Nephron (organoid): ENCODE data around the gene PLAAT2.
A peak's percentile ranks its signal among the peaks of the same experiment; 100 is the strongest.
"Not testable (repeated sequence)": the region's sequence is repeated elsewhere in the genome, so short reads cannot be mapped to it uniquely, and the experiment has no call there.

Experiments
- H3K27ac Mint-ChIP-seq, 3 experiments: 2 replicates each; pipeline ENCODE4 v1.8.0; 2020; ENCODE audit warnings: mixed read lengths in 3 of 3, mild to moderate bottlenecking in 2 of 3, moderate library complexity in 1 of 3
- H3K27me3 Mint-ChIP-seq: 2 replicates; pipeline ENCODE4 v1.8.0; 2021; ENCODE audit warnings: low read depth, mild to moderate bottlenecking, moderate library complexity, mixed read lengths
- H3K36me3 Mint-ChIP-seq: 2 replicates; pipeline ENCODE4 v1.8.0; 2020; ENCODE audit warnings: low read depth, mixed read lengths
- H3K4me1 Mint-ChIP-seq: 2 replicates; pipeline ENCODE4 v1.8.0; 2020; ENCODE audit warnings: mixed read lengths
- H3K4me3 Mint-ChIP-seq, 3 experiments: 2 replicates each; pipeline ENCODE4 v1.8.0; 2020; ENCODE audit warnings: mild to moderate bottlenecking in 3 of 3, mixed read lengths in 3 of 3, moderate library complexity in 2 of 3
- H3K9me3 Mint-ChIP-seq: 2 replicates; pipeline ENCODE4 v1.8.0; 2020; ENCODE audit warnings: mixed read lengths
- CTCF ChIP-seq, 3 experiments: fragments of 200-600 bp; sonication (generic); IDR thresholded peaks; one replicate each; pipeline ENCODE4 v1.5.0; 2021; ENCODE audit warnings: antibody characterized with exemption in 3 of 3; ENCODE audit not compliant: unreplicated experiment in 3 of 3

The PLAAT2 gene

DNA sequence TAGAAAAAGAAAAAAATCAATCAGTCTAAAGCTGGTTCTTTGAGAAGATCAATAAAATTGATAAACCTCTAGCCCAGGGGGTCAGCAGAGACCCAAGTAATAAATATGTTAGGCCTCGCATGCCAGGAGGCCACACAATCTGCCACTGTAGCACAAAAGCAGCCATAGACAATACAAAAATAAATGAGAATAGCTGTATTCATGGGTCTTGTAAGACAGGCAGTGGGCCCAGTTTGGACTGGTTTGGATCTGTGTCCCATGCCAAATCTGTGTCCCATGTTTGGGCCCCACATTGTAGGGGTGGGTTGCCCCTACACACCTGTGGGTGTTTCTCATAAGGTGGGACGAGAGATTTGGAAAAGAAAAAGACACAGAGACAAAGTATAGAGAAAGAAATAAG lies 33.2 kb downstream of the PLAAT2 start:
- Mint-ChIP-seq H3K27ac (no peak overlapping the region), H3K27me3 (peaks cover 4% of the 10 kb centered on the region), H3K4me3 (no peak overlapping the region), H3K9me3 (no peaks in the 10 kb centered on the region), H3K4me1 (peaks cover 5% of the 10 kb centered on the region), H3K36me3 (no peaks in the 10 kb centered on the region)
- no peak for TF ChIP-seq CTCF (IDR thresholded peaks at IDR 0.05; ENCODE audit: unreplicated experiment in 3 of 3)

DNA sequence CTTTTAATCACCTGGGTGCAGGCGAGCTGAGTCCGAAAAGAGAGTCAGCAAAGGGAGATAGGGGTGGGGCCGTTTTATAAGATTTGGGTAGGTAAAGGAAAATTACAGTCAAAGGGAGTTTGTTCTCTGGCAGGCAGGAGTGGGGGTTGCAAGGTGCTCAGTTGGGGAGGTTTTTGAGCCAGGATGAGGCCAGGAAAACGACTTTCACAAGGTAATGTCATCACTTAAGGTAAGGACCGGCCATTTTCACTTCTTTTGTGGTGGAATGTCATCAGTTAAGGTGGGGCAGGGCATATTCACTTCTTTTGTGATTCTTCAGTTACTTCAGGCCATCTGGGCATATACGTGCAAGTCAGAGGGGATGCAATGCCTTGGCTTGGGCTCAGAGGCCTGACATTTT lies 33.8 kb downstream of the PLAAT2 start:
- not testable (repeated sequence) for H3K4me1 Mint-ChIP-seq, H3K27me3 Mint-ChIP-seq, H3K9me3 Mint-ChIP-seq, H3K4me3 Mint-ChIP-seq, H3K36me3 Mint-ChIP-seq
- peak overlapping the region in 2 of 3 experiments; percentile 16 to 64 for H3K27ac Mint-ChIP-seq

GRCh38 chr11:63528729-63529278 lies 34.4 kb downstream of the PLAAT2 start:
- H3K27ac Mint-ChIP-seq = peak overlapping the region in 2 of 3 experiments; percentile 64 to 88
- not testable (repeated sequence) for H3K36me3 Mint-ChIP-seq, H3K27me3 Mint-ChIP-seq, H3K9me3 Mint-ChIP-seq, H3K4me1 Mint-ChIP-seq, H3K4me3 Mint-ChIP-seq

- H3K27me3 Mint-ChIP-seq, H3K36me3 Mint-ChIP-seq, H3K4me1 Mint-ChIP-seq, H3K9me3 Mint-ChIP-seq, H3K4me3 Mint-ChIP-seq: not testable (repeated sequence)
- peak overlapping the region in 1 of 3 experiments; percentile 17 for H3K27ac Mint-ChIP-seq
Measured at GRCh38 chr11:63528156-63528555, 35.0 kb downstream of the PLAAT2 start.

- Mint-ChIP-seq H3K36me3 (no peaks in the 10 kb centered on the region), H3K4me3 (no peak overlapping the region)
Measured at GRCh38 chr11:63527667-63528066, 35.5 kb downstream of the PLAAT2 start.

DNA sequence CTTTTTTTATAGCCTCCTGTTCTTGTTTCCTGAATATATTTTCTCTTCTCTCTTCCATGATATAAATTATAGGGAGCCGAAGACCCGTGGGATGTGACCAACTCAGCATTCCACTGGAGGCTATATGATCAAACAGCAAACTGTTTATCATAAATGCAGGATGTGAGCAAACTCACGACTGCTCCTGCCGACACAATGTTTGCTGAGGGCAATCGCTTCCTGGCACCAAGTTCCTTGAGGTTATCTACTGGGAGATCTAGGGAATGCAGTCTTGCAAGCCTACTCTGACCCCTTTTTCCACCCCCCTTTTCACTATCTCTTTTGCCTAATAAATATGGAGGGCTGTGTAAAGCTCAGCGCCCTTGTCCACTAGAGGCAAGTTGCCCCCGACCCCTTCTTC lies 40.0 kb downstream of the PLAAT2 start:
- peaks cover 12% of the 10 kb centered on the region for H3K9me3 Mint-ChIP-seq
- H3K4me1 Mint-ChIP-seq = no peaks in the 10 kb centered on the region
- H3K27ac Mint-ChIP-seq = no peak overlapping the region
- TF ChIP-seq CTCF (IDR thresholded peaks at IDR 0.05; ENCODE audit: unreplicated experiment in 3 of 3) = no peak
- H3K4me3 Mint-ChIP-seq = no peak overlapping the region
- no peaks in the 10 kb centered on the region for H3K36me3 Mint-ChIP-seq
- H3K27me3 Mint-ChIP-seq = no peaks in the 10 kb centered on the region

More at GRCh38 chr11:63527667-63528066, 35.5 kb downstream of the PLAAT2 start:
- Mint-ChIP-seq H3K27me3 (peaks cover 4% of the 10 kb centered on the region), H3K9me3 (peaks cover 7% of the 10 kb centered on the region), H3K27ac (peak overlapping the region in 1 of 3 experiments; percentile 17), H3K4me1 (peaks cover 5% of the 10 kb centered on the region)
- no peak for TF ChIP-seq CTCF (IDR thresholded peaks at IDR 0.05; ENCODE audit: unreplicated experiment in 3 of 3)

GRCh38 chr11:63521896-63522295 lies 41.3 kb downstream of the PLAAT2 start:
- Mint-ChIP-seq H3K27ac (no peak overlapping the region), H3K9me3 (peaks cover 14% of the 10 kb centered on the region), H3K4me3 (no peak overlapping the region), H3K27me3 (no peaks in the 10 kb centered on the region), H3K4me1 (no peaks in the 10 kb centered on the region), H3K36me3 (no peaks in the 10 kb centered on the region)
- TF ChIP-seq CTCF (IDR thresholded peaks at IDR 0.05; ENCODE audit: unreplicated experiment in 3 of 3) = no peak
